Hepatocyte (in vitro differentiated cells): Measurements from ENCODE around the gene C19orf81. TPM values are rescaled to one million over a fixed set of nuclear protein-coding genes. Genes with fewer than 3 reads are reported as not detected.

ENCODE experiments used
- DNase-seq: peaks from one replicate; pipeline ENCODE4 v3.0.0-alpha.2; 2016; ENCODE audit warnings: low spot score
- H2AFZ ChIP-seq: fragments of 200-600 bp; sonication (generic); 2 replicates; pipeline ENCODE4 v1.6.0; 2016; ENCODE audit warnings: antibody characterized with exemption, mild to moderate bottlenecking
- H3K27ac ChIP-seq: fragments of 200-600 bp; sonication (generic); 2 replicates; pipeline ENCODE4 v1.5.1; 2016; ENCODE audit warnings: mild to moderate bottlenecking
- H3K27me3 ChIP-seq: fragments of 200-600 bp; sonication (generic); 2 replicates; pipeline ENCODE4 v1.6.1; 2016
- H3K36me3 ChIP-seq: fragments of 200-600 bp; sonication (generic); replicated peaks from 2 replicates; pipeline ENCODE4 v1.5.1; 2016; ENCODE audit warnings: low read depth; ENCODE audit not compliant: insufficient read depth
- H3K4me1 ChIP-seq: fragments of 200-600 bp; sonication (generic); 2 replicates; pipeline ENCODE4 v1.5.1; 2016; ENCODE audit warnings: mild to moderate bottlenecking, moderate library complexity; ENCODE audit not compliant: insufficient read depth
- H3K4me2 ChIP-seq: fragments of 200-600 bp; sonication (generic); 2 replicates; pipeline ENCODE4 v1.6.0; 2016
- H3K4me3 ChIP-seq: fragments of 200-600 bp; sonication (generic); 2 replicates; pipeline ENCODE4 v1.5.1; 2016; ENCODE audit warnings: mild to moderate bottlenecking
- H3K79me2 ChIP-seq: fragments of 200-600 bp; sonication (generic); 2 replicates; pipeline ENCODE4 v1.6.0; 2017; ENCODE audit warnings: mild to moderate bottlenecking
- H3K9me2 ChIP-seq: fragments of 200-600 bp; sonication (generic); replicated peaks from 2 replicates; pipeline ENCODE4 v1.6.0; 2017; ENCODE audit warnings: mild to moderate bottlenecking; ENCODE audit not compliant: insufficient read depth
- H3K9me3 ChIP-seq: fragments of 200-600 bp; sonication (generic); 2 replicates; pipeline ENCODE4 v1.5.1; 2016; ENCODE audit warnings: low read depth, mild to moderate bottlenecking
- H4K20me1 ChIP-seq: fragments of 200-600 bp; sonication (generic); 2 replicates; pipeline ENCODE4 v1.6.0; 2016; ENCODE audit warnings: mild to moderate bottlenecking; ENCODE audit not compliant: insufficient read depth, poor library complexity, severe bottlenecking
- EZH2 ChIP-seq: fragments of 200-600 bp; sonication (generic); IDR thresholded peaks from 2 replicates; pipeline ENCODE4 v1.6.1; 2016; ENCODE audit warnings: antibody characterized with exemption, mild to moderate bottlenecking, borderline replicate concordance
- EZH2phosphoT487 ChIP-seq: fragments of 200-600 bp; sonication (generic); IDR thresholded peaks from one replicate; pipeline ENCODE4 v1.6.1; 2018; ENCODE audit warnings: antibody characterized with exemption, mild to moderate bottlenecking, low read depth, moderate library complexity; ENCODE audit not compliant: unreplicated experiment, severe bottlenecking
- WGBS: methylation state at CpG from one replicate; pipeline ENCODE4 v1.1.6; 2016; ENCODE audit warnings: low lambda C conversion rate; ENCODE audit errors: missing lambda C conversion rate; 5-methylcytosine and 5-hydroxymethylcytosine counted together
- polyA plus RNA-seq: library from polyadenylated mRNA; unstranded; fragments of >200 nt; fragmentation: Nextera tagmentation; extraction: Ambion mirVana; gene quantifications from 2 replicates; pipeline ENCODE4 v1.2.1, GENCODE V29; 2016
- total RNA-seq: library from RNA; depleted of rRNA; stranded (reverse); fragments of >200 nt; gene quantifications from 2 replicates; pipeline ENCODE4 v1.2.3, GENCODE V29; 2014
- TF ChIP-seq, protein P1 (sequence below): fragments of 200-600 bp; sonication (generic); IDR thresholded peaks from 2 replicates; pipeline ENCODE4 v1.5.1; 2016; ENCODE audit warnings: antibody characterized with exemption, mild to moderate bottlenecking; ENCODE audit not compliant: poor library complexity

Gene C19orf81
- total and polyA plus RNA-seq, 2 experiments from 2014 or later, result 4.1 to 12.4 TPM

DNA sequence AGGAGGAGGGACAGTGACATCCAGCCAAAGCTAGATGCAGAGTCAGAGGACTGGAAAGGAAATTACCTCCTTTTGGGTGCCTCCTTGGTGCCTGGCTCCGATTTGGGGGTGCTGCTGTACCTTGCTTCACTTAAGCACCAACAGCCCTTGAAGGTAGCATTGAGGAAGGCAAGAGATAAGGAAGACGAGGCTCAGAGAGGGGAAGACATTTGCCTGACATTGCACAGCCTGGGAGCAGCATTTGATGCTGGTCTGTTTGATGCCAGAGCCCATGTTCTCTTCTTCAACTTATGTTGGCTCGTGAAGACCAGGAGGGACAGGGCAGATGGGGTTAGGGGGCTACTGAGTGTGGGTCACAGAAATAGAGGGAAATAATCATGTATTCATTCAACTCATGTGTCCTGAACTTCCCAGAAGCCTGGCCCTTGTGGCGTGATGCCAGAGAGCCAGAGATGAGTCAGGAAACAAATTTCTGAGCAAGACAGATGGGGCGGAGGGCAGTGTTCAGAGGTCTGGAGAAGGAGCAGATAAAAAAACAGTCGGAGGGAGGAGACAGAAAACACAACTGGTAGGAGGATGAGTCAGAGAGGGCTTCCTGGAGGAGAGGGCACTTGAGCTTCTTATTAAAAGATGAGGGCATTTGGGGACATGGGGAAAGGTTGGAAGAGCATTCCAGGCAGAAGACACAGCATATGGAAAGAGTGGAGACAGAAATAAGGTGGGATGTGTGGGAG, 3.0 kb upstream of the C19orf81 start:
- Histone ChIP-seq H3K4me1 (no peaks in the 10 kb centered on the region), H3K79me2 (no peaks in the 10 kb centered on the region), H3K27me3 (peaks cover 18% of the 10 kb centered on the region), H3K27ac (no peak overlapping the region), H3K9me2 (no peaks in the 10 kb centered on the region), H3K4me2 (no peak overlapping the region), H3K4me3 (no peak overlapping the region), H3K36me3 (no peaks in the 10 kb centered on the region), H3K9me3 (no peaks in the 10 kb centered on the region), H2AFZ (no peak overlapping the region), H4K20me1 (no peaks in the 10 kb centered on the region)
- WGBS, result 52% methylated on average over 6 of the region's 6 CpGs
- TF ChIP-seq EZH2 (no peak), EZH2phosphoT487 (no peak)
- TF ChIP-seq, protein P1, sequence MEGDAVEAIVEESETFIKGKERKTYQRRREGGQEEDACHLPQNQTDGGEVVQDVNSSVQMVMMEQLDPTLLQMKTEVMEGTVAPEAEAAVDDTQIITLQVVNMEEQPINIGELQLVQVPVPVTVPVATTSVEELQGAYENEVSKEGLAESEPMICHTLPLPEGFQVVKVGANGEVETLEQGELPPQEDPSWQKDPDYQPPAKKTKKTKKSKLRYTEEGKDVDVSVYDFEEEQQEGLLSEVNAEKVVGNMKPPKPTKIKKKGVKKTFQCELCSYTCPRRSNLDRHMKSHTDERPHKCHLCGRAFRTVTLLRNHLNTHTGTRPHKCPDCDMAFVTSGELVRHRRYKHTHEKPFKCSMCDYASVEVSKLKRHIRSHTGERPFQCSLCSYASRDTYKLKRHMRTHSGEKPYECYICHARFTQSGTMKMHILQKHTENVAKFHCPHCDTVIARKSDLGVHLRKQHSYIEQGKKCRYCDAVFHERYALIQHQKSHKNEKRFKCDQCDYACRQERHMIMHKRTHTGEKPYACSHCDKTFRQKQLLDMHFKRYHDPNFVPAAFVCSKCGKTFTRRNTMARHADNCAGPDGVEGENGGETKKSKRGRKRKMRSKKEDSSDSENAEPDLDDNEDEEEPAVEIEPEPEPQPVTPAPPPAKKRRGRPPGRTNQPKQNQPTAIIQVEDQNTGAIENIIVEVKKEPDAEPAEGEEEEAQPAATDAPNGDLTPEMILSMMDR, result no peak
- peak; percentile 51 for DNase-seq

DNA sequence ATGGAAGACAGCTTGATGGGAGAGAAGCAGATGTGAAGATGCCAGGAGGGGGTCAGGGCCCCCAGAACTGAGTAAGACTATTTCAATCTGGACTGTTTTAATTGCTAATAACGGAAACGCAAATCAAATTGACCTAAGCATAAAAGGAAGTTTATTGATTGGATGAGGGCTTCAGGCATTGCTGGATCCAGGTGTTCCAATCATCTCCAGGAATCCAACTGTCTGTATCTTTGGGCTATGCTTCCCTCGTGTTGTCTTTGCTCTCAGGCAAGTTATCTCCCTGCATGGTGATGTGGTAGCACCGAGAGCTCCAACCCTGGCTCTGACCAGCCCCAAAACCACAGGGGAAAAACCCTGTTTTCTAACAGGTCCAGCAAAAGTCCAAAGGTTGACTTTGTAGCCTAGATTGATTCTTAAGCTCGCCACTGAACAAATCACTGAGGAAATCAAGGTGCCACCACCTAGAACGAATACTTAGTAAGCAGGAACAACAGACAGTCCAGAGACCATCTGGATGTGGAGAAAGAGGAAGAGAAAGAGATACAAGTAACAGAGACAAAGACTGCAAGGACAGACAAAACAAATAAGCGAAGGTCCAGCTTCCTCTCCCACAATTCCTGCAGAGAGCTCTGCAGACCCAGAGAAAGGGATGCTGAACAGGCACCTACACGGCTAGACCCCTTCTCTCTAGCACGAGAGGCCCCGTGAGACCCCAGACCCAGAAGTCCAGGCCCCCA, 1.2 kb upstream of the C19orf81 start:
- H3K79me2 ChIP-seq, result no peaks in the 10 kb centered on the region
- H3K27me3 ChIP-seq, result peaks cover 18% of the 10 kb centered on the region
- H3K4me1 ChIP-seq, result no peaks in the 10 kb centered on the region
- H3K9me2 ChIP-seq, result no peaks in the 10 kb centered on the region
- H3K9me3 ChIP-seq, result no peaks in the 10 kb centered on the region
- TF ChIP-seq EZH2 (no peak), EZH2phosphoT487 (no peak)
- TF ChIP-seq, protein P1, result no peak
- 82% methylated on average over 10 of the region's 10 CpGs for WGBS
- no peak overlapping the region for H3K27ac ChIP-seq
- DNase-seq, result no peak
- H2AFZ ChIP-seq, result no peak overlapping the region
- no peak overlapping the region for H3K4me3 ChIP-seq
- H3K36me3 ChIP-seq, result no peaks in the 10 kb centered on the region
- H4K20me1 ChIP-seq, result no peaks in the 10 kb centered on the region
- H3K4me2 ChIP-seq, result no peak overlapping the region

DNA sequence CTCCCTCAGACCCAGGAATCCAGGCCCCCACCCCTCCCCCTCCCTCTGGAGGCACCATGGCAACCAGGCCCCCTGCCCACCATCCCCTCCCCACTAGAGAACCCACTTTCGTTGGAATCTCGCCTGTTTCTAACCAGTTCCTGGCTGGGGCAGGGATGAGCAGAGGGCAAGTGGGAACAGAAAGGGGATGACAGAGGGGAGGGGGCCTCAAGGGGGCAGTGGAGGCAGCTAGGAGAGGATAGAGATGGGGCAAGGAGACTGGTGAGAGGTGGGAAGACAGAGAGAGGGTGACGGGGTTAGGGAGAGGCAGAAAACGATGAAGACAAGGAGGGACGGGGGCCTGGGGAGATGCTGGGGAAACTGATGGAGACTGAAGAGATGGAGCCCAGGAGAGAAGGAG, 586 bp upstream of the C19orf81 start:
- peaks cover 14% of the 10 kb centered on the region for H3K27me3 ChIP-seq
- no peaks in the 10 kb centered on the region for H3K9me2 ChIP-seq
- DNase-seq, result no peak
- H3K4me1 ChIP-seq, result no peaks in the 10 kb centered on the region
- no peaks in the 10 kb centered on the region for H3K9me3 ChIP-seq
- H4K20me1 ChIP-seq, result no peaks in the 10 kb centered on the region
- no peak overlapping the region for H3K4me2 ChIP-seq
- no peak overlapping the region for H3K4me3 ChIP-seq
- no peak overlapping the region for H2AFZ ChIP-seq
- no peak overlapping the region for H3K27ac ChIP-seq
- WGBS, result 44% methylated on average over 2 of the region's 5 CpGs
- no peak for TF ChIP-seq EZH2
- TF ChIP-seq, protein P1, result no peak
- TF ChIP-seq EZH2phosphoT487, result no peak
- H3K79me2 ChIP-seq, result no peaks in the 10 kb centered on the region
- H3K36me3 ChIP-seq, result no peaks in the 10 kb centered on the region
